HG02884 (cell line): Measurements from ENCODE around the gene ASPRV1.

ENCODE experiments used
- ATAC-seq: cut with Tn5 transposase; IDR thresholded peaks from one replicate; pipeline ENCODE4 v1.9.1; 2021; ENCODE audit warnings: mild to moderate bottlenecking, moderate library complexity; ENCODE audit not compliant: unreplicated experiment

Gene ASPRV1

DNA sequence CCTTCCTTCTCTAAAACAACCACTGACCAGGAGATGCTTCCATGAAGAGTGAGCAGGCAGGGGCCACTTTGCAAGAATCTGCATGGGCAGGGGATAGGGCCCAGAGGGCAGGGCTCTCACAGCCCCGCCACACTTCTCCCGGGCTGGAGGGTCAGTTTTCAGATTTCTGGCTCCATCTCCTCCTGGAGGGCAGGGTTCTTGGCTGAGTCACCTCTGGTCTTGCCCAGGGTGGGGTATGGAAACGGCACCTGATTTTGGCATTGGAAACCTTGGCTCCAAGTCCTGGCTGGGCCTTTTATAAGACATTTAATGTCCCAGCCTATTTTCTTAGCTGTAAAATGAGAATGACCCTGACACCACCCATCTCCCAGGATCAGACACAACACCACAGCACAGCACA, 27.6 kb upstream of the ASPRV1 start:
- ATAC-seq, result no peak

DNA sequence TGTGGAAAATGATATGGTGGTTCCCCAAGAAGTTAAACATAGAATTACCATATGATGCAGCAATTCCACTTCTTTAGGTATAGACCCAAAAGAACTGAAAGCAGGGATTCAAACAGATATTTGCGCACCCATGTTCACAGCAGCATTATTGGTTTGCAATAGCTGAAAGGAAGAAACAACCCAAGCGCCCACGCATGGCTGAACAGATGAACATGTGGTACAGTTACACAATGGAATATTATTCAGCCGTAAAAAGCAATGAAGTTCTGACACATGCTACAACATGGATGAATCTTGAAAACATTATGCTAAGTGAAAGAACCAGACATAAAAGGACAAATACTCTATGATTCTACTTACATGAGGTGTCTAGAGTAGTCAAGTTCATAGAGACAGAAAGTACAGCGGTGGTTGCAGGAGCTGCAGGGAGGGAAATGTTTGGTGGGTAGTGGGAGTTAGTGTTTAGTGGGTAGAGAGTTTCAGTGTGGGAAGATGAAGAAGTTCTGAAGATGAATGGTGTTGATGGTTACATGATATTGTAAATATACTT, 26.7 kb upstream of the ASPRV1 start:
- ATAC-seq, result no peak

DNA sequence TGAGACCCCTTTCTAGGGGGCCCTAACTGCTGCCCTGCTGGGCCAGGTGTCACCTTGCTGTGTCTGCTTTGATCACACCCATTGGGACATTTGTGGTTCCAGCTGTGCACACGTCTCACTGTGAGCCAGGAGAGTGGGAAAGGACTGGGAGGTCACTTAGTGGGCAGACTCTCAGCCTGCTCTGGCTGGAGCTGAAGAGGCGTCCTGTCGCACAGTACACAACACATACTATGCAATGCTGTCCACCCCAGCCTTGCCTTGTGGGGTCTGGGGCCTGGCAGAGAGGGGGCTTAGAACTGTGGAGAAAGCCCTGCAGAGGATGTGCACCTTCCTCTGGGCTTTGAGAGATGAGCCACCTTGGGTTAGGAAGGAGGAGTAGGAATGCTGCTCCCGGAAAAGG, 25.3 kb upstream of the ASPRV1 start:
- no peak for ATAC-seq

DNA sequence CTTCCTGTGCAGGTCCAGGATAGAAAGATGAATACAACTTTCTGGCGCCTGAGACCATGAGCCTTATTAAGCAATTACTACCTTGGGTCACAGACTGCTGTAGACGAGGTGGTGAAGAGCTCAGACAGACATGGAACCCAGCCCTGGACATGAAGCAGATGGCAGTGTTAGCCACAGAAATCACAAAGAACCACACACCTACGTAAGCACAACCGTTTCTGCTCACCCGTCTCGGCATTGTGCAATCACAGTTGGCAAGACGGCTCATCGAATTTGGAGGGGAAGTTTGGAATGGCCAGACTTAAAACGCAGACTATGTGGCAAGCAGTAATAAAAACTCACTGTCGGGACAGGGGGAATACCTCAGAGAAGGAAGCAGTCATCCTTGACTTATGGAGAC, 24.3 kb upstream of the ASPRV1 start:
- ATAC-seq, result no peak

DNA sequence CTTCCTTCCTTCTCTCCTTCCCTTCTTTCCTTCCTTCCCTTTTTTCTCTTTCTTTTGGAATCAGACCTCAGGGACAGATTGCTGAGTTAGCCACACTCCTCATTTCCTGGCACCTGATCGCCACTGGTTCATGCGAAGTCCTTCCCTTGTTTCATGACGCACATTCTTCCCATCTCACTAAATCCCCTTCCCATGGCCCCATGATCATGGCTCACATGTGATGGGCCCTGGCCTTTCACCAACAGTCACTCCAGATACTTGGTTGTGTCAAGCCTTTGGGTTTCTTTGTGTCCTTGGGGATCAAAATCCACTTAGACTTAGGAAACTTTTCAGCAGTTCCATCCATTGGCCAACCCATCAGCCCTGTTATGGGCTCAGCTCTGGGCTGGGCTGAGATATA, 23.8 kb upstream of the ASPRV1 start:
- ATAC-seq, result no peak

DNA sequence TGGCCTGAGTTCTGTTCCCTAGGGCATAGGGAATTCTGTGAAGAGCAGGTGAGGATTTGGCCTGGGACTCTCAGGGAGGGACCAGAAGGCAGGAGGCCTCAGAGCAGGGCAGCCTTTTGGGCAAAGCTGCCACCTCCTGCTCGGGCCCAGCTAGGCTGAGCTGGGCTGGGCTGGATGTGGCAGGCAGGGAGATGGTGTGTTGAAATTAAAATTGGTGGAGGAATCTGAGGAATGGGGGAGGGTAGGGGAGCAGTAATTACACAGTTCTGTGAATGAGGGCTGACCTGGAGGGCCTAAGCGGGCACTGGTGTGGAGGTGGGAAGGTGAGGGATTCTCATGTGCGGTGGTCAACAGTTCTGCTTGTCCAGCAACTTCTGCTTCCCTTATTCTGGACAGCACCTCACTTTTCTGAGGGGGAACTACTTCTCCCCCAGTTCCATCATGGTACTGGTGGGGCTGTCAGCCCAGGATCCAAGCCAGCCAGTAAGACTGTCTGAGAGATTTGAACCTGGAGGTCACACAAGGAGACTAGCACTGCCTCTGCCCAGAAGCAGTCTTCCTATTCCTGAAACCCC, 22.0 kb upstream of the ASPRV1 start:
- ATAC-seq, result no peak

DNA sequence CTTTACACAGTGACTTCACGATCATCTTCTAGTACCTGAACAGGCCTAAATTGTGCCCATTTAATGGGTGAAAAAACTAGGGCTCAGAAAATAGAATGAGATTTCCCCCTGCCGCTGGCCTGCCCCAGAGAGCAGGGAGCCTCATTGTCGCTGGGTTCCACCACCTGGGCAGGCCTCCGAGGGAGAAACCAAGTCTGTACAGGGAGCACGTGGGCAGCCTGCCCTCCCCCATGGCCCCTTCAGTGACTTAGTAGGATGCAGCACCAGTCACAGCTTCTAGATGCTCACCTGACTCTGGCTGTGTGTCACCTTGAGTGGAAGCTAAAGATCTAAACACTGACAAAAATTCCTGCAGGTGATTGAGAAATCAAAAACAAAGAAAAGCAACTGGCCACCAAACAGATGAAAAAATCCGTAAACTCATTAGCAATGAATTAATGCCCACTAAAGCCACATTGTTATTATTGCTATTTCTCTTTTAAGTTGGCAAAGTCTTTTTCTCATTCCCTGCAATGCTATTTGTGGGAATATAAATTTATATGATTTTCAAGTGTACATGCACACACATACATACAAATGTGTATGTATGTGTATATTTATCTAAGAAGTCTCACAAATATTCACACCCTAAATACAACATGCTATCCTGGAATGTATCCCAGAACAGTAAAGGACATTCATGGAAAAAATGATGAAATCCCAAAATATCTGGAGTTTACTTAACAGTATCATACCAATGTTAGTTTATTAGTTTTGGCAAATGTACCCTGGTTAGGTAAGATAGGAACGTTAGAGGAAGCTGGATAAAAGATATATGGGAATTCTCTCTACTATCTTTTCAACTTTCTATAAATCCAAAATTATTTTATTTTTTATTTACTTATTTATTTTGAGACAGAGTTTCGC, 18.7 kb upstream of the ASPRV1 start:
- ATAC-seq, result no peak

DNA sequence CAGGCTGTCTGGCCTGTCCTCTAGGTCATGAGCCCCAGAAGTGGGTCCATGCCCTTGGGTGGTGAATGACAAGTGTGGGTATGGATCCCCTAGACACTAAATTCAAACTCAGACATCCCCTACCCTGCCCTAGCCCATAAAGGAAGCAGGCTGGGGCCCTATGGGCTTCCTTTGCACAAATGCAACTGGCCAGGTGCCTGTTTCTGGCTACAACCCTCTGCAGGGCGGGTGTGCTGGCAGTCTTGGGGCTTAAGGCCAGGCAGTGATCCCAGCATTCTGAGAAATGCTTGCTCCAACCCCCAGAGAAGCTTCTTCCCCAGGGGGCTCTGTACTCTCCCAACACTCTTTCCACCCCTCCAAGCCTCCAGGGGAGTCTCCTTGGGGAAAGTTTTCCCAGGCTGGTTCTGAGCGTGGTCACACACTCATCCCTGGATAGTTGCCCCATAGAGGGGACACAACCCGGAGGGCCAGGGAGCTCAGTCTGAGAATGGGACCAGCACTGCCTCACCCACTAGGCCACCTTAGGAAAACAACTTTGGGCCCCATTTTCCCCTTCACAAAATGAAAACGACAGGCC, 16.6 kb upstream of the ASPRV1 start:
- no peak for ATAC-seq

DNA sequence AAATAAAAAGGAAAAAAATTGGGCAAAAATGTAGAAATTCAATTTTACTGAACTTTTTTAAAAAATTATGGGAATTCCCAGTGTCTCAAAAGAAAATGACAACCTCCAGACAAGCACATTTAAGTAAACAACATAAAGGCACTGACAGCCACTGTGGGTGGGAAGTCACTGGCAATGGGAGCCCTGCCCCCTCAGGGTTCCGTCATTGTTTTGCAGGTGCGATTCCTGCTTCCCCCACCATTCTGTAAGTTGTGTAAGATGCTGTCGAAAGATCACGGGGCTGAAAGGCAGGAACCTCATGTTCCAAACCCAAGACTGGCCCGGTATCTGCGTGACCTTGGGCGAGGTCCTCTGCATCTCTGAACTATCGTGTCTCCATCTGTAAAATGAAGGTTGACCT, 15.8 kb upstream of the ASPRV1 start:
- no peak for ATAC-seq

DNA sequence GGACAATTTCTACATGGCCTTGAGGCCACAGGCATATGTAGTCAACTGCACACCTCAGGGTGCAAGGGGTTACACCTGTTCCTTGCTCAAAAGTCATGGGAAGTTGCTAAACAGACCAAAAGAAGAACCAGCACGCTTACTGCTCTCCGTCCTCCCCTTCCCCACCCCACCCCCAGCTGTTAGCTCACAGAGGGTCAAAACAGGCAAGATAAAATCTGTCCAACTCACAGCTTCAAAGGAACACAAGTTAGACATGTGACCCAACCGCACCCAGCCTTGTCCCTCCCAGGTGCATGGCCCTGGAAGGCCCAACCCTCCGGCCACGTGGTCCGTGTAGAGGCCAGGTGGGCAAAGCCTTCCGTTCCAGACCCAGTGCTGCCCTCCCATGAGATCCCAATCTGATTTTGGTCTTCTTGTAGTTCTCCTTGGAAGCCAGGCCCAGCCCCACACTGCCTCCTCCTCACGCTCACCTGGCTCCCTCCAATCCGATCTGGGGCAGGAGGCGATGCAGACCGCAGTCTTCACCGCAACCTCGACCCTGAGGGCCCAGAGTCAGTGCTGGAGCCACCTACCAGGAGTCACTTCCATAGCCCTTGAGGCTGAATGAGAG, 14.5 kb upstream of the ASPRV1 start:
- no peak for ATAC-seq

DNA sequence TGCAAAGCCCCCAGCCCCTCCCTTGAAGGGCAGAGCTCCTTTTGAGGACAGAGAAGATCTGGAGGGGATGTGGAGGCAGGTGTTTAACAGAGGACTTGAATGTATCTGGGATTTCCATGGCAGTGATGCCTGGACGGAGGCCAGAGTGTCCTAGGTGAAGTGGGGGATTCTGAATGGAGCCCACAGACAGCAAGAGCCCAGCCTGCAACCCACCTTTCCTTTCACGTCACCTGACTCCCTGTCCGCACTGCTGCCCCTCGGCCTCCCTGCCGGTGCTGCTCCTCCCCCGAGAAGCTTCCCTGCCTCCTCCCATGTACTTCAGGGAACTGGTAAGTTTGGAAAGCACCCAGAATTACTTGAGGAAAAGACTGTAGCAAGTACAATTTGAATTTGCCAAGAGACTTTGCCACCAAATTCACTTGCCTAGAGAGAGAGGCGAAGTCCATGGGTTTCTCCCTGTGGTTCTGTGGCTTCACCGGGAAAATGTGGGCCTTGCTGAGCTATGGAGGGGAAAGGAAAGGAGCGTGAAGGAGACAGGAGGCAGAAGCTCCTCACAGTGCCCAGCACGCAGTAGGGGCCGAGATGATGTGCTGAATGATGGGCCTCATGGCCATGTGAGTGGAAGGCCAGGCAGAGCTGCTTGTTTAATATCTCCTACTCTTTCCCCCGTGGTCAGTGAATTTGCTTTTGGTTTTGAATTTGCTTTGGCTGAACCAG, 13.9 kb upstream of the ASPRV1 start:
- no peak for ATAC-seq

DNA sequence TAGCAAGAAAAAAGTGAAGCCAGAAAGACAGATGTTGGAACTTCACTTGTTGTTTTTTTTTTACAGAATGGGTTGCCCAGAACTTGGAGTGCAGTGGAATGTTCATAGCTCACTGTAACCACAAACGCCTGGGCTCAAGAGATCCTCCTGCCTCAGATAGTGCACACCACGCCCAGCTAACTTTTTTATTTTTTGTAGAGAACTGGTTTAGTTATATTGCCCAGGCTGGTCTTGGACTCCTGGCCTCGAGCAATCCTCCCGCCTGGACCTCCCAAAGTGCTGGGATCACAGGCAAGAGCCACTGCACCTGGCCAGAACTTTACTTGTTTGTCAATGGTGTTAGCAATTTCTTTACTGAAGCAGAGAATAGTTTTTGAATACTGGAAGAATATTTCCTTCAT, 11.9 kb upstream of the ASPRV1 start:
- no peak for ATAC-seq

DNA sequence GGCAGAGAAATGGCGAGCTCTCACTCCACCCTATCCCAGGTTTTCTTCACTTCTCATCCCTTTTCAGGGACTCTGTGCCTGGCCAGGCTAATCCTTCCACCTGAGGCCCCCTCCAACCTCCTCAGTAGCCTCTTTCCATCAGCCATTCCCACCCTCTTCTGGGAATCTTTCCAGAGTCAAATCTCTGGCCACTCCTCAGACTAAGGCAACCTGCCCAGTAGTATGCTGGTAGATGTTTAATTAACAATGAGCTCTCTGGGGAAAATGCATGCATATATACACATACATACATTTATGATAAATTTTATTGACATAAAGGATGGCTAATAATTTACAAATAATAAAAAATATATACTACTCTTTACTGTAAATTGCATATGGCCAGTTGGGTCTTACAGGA, 11.4 kb upstream of the ASPRV1 start:
- no peak for ATAC-seq

DNA sequence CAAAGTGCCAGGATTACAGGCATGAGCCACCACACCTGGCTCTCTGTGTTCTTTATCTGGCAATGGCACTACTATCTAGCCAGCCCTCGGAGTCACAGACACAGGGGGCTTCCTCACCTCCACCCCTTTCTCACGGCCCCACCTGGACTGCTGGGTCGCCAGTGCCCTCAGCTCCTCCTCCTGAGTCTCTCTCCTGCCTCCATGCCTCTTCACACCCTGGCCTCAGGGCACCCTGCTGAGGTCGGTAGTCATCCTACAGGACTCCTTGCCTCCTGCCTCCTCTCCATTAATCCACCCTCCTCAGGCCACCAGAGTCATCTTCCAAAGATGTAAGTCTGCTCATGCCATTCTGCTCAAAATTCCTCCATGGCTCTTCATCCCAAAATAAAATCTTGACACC, 8.6 kb upstream of the ASPRV1 start:
- no peak for ATAC-seq

DNA sequence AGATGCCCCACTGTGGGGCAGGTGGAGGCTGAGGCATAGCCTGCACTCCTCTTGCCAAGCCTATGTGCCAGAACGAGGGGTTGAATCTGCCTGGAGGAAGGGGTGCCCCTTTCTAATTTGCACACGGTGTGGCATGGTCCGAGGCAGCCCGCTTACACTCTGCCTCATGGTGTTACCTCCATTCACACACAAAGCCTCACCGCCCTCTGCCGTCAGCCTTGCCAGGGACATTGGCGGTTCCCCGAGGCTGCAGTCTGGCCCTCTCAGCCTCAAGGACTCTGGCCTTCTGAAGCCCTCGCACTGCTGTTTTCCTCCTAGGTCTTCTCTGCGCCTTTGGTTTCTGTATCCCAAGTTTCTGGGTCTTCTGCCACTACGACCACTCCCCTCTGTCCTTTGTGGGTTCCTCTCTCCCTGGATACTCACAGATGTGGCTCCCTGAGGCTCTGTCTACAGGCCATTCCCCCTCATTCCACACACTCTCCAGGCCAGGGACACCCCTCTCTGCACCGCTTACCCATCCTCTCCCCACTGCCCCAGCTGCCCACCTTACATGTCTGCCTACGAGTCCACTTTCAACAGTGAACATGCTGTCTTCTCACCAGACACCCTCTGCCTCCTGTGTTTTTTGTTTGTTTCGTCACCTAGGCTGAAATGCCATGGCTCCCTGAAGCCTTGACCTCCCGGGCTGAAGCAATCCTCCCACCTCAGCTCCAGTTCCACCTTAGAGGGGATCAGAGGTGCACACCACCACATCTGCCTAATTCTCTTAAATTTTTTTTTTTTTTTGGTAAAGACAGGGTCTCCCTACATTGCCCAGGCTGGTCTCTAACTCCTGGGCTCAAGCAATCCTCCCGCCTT, 7.9 kb upstream of the ASPRV1 start:
- no peak for ATAC-seq

DNA sequence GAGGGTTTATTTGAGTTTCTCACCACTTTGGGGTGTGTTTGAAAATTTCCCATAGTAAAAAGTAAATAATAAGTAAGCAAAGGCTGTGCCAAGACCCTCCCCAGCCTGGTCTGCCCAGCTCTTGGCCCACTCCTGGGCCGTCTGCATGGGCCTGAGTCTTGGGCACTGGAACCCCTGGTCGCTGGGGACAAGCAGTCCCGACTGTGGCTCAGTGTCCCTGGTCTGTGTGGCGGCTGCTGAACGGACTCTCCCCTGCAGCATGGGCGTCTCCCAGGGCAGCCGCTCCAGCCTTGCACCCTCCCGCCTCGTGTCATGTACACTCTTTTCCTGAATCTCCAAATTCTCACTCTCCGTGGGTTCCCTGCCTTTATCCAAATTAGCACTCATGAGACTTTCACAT, 7.2 kb upstream of the ASPRV1 start:
- ATAC-seq, result no peak

DNA sequence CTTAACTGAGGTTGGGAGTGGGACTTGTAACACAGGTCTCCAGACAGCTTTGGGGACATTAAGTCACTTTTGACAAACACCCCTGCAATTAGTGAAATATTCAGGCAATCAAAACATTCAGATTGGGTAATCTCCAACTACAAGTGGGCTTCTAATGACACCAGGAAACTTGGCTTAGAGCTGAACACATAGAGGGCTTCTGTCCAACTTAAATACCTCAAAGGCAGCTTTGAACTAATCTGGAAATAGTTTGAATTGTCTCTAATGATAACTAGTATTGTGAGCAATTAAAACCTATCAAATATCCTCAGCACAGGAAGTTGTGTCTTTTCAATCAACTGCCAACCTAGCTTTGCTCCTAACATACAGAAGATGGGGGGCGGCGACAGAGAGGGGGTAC, 5.1 kb upstream of the ASPRV1 start:
- no peak for ATAC-seq

DNA sequence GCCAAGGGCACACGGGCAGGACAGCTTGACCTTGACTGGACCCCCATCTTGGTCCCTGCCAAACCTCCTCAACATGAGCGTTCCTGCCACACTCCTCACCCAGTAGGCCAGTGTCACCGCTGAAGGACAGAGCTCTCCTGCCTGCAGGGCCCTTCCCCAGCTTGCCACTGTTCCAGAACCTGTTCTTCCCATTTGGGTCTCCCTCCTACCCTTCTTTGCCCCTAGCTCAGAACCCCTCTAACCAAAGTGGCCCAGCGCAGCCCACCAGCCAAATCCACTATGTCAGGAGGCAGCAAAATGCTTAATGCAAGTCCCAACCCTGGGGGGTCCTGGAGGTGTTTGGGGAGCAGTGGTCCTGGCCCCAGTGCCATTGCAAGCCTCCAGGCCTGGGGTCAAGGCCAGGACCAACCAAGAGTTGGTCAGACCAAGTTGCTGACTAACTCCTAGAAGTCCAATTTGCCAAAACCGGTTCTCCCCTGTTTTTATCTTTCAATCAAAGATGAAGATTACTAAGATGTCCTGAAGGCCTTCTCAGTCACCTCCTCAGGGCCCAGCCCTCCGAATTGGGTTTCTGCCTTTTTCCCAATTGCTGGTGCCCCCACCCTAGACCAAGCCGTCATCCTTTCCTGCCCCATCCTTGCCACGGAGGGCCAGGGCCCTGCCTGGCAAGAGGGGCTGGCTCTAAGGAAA, 4.5 kb upstream of the ASPRV1 start:
- ATAC-seq, result no peak

DNA sequence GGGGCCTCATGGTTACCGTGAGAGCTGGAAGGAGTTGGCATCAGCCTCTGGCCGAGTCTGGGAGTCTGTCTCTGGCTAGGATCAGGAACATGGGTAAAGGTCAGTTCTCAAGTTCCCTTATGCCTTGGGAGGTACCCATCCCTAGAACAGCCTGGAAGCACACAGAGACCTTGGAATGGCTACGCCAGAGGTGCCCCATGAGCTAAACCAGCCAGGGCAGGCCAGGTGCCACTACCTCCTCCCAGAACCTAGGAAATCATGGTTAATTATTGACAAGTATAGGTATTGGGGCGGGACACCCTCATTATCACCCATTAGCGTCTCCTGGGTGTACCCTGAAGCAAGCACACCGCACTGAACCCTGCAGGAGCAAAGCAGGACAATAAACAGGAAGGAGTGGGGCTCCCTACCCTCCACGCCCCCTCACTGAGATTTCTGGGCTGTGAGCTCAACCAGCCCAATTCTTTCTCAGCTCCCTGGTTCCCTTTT, 3.0 kb upstream of the ASPRV1 start:
- no peak for ATAC-seq
